HEK293 (cell line): Measurements from ENCODE around the gene DOP1A.

Experiments used
- CTCF ChIA-PET: fragments of 350-600 bp; formaldehyde crosslinking; extraction: SDS; loops from one replicate; lab custom pipeline; 2021; ENCODE audit warnings: antibody characterized with exemption; lab: Yijun Ruan, JAX
- POLR2A ChIA-PET: fragments of 300-600 bp; formaldehyde crosslinking; extraction: SDS; loops from one replicate; lab custom pipeline; 2020; ENCODE audit warnings: antibody characterized with exemption, inconsistent platforms; lab: Yijun Ruan, JAX
- H3K27ac ChIP-seq: fragments of 200-500 bp; sonication (Bioruptor generic); 2 replicates; pipeline ENCODE4 v1.5.1; 2014; ENCODE audit warnings: low read depth, low read length, control low read depth, inconsistent platforms; ENCODE audit errors: extremely low read depth
- H3K36me3 ChIP-seq, 2 experiments: fragments of 200-500 bp in 1 of 2; sonication (Bioruptor generic) in 1 of 2; 1 replicate in 1 of 2; 2 replicates in 1 of 2; pipeline ENCODE4 v1.5.1; 2014 to 2017; ENCODE audit warnings: inconsistent platforms in 2 of 2, low read length in 2 of 2; ENCODE audit not compliant: control insufficient read depth in 2 of 2, insufficient read depth in 1 of 2
- H3K4me1 ChIP-seq: fragments of 200-500 bp; sonication (Bioruptor generic); 2 replicates; pipeline ENCODE4 v1.5.1; 2014; ENCODE audit warnings: mild to moderate bottlenecking, low read length, inconsistent platforms; ENCODE audit not compliant: control insufficient read depth, insufficient read depth
- H3K4me3 ChIP-seq: 2 replicates; pipeline ENCODE4 v1.5.1; 2011; ENCODE audit warnings: low read depth, mild to moderate bottlenecking, control low read depth, low read length, moderate library complexity
- H3K9me3 ChIP-seq: fragments of 200-500 bp; sonication (Bioruptor generic); 2 replicates; pipeline ENCODE4 v1.5.1; 2014; ENCODE audit warnings: low read depth, low read length, inconsistent platforms; ENCODE audit not compliant: control insufficient read depth, insufficient read depth
- GLI4 ChIP-seq: fragments of 450-650 bp; formaldehyde crosslinking; IDR thresholded peaks from 2 replicates; pipeline ENCODE4 v1.5.1; 2016; ENCODE audit warnings: missing biosample characterization, missing genetic modification characterization
- GLIS2 ChIP-seq: fragments of 450-650 bp; formaldehyde crosslinking; IDR thresholded peaks from 2 replicates; pipeline ENCODE4 v1.5.1; 2016; ENCODE audit warnings: missing biosample characterization, missing genetic modification characterization
- MEIS1 ChIP-seq: sonication (generic); formaldehyde crosslinking; IDR thresholded peaks from 2 replicates; pipeline ENCODE4 v1.8.1; 2022; ENCODE audit warnings: missing genetic modification reagents, mild to moderate bottlenecking, borderline replicate concordance
- PRDM10 ChIP-seq: fragments of 450-650 bp; formaldehyde crosslinking; IDR thresholded peaks from 2 replicates; pipeline ENCODE4 v1.5.1; 2016; ENCODE audit warnings: missing biosample characterization, missing genetic modification characterization
- PRDM4 ChIP-seq: fragments of 450-650 bp; formaldehyde crosslinking; IDR thresholded peaks from 2 replicates; pipeline ENCODE4 v1.5.1; 2017; ENCODE audit warnings: missing biosample characterization, missing genetic modification characterization
- ZBTB17 ChIP-seq: fragments of 450-650 bp; formaldehyde crosslinking; IDR thresholded peaks from 2 replicates; pipeline ENCODE4 v1.5.1; 2016; ENCODE audit warnings: missing biosample characterization, missing genetic modification characterization
- ZBTB44 ChIP-seq: fragments of 450-650 bp; IDR thresholded peaks from 2 replicates; pipeline ENCODE4 v1.5.1; 2018; ENCODE audit warnings: missing biosample characterization, mild to moderate bottlenecking, missing genetic modification characterization
- ZNF146 ChIP-seq: fragments of 450-650 bp; formaldehyde crosslinking; IDR thresholded peaks from 2 replicates; pipeline ENCODE4 v1.5.1; 2016; ENCODE audit warnings: missing biosample characterization, missing genetic modification characterization
- ZNF155 ChIP-seq: fragments of 450-650 bp; formaldehyde crosslinking; IDR thresholded peaks from 2 replicates; pipeline ENCODE4 v1.5.1; 2016; ENCODE audit warnings: missing biosample characterization, missing genetic modification characterization
- ZNF174 ChIP-seq: fragments of 450-650 bp; formaldehyde crosslinking; IDR thresholded peaks from 2 replicates; pipeline ENCODE4 v1.5.0; 2017; ENCODE audit warnings: missing biosample characterization, mild to moderate bottlenecking, missing genetic modification characterization
- ZNF24 ChIP-seq: fragments of 450-650 bp; formaldehyde crosslinking; IDR thresholded peaks from 2 replicates; pipeline ENCODE4 v1.5.1; 2016; ENCODE audit warnings: missing biosample characterization, missing genetic modification characterization
- ZNF335 ChIP-seq: fragments of 450-650 bp; formaldehyde crosslinking; conservative IDR thresholded peaks from 2 replicates; pipeline ENCODE4 v1.5.1; 2016; ENCODE audit warnings: missing biosample characterization, missing genetic modification characterization
- ZNF404 ChIP-seq: fragments of 450-650 bp; formaldehyde crosslinking; IDR thresholded peaks from 2 replicates; pipeline ENCODE4 v1.5.1; 2017; ENCODE audit warnings: missing biosample characterization, missing genetic modification characterization
- ZNF571 ChIP-seq: fragments of 450-650 bp; formaldehyde crosslinking; IDR thresholded peaks from 2 replicates; pipeline ENCODE4 v1.5.0; 2017; ENCODE audit warnings: missing biosample characterization, missing genetic modification characterization
- ZNF585B ChIP-seq: fragments of 450-650 bp; formaldehyde crosslinking; IDR thresholded peaks from 2 replicates; pipeline ENCODE4 v1.5.1; 2016; ENCODE audit warnings: missing biosample characterization, missing genetic modification characterization
- ZSCAN30 ChIP-seq: fragments of 450-650 bp; IDR thresholded peaks from 2 replicates; pipeline ENCODE4 v1.5.1; 2018; ENCODE audit warnings: missing biosample characterization, mild to moderate bottlenecking, missing genetic modification characterization, moderate library complexity
- TF ChIP-seq, protein P1 (sequence below): fragments of 450-650 bp; formaldehyde crosslinking; IDR thresholded peaks from 2 replicates; pipeline ENCODE4 v1.5.1; 2016; ENCODE audit warnings: missing biosample characterization, missing genetic modification characterization
- TF ChIP-seq, protein P2 (sequence below): fragments of 450-650 bp; formaldehyde crosslinking; IDR thresholded peaks from 2 replicates; pipeline ENCODE4 v1.5.1; 2016; ENCODE audit warnings: missing biosample characterization, missing genetic modification characterization

Gene DOP1A

GRCh38 chr6:83126807-83127206 lies 59.3 kb downstream of the DOP1A start:
- POLR2A ChIA-PET, result no interaction called here
- CTCF ChIA-PET, result no interaction called here
- Histone ChIP-seq H3K4me3 (no peak overlapping the region), H3K36me3 (peaks cover 65 to 98% of the 10 kb centered on the region in 2 experiments), H3K9me3 (no peaks in the 10 kb centered on the region), H3K27ac (no peak overlapping the region), H3K4me1 (no peaks in the 10 kb centered on the region)
- TF ChIP-seq ZBTB44 (tag by site-specific recombination) (no peak), ZNF404 (tag by site-specific recombination) (no peak), ZNF174 (tag by site-specific recombination) (no peak), GLI4 (tag by site-specific recombination) (no peak)
- TF ChIP-seq, all 188 proteins: peak for 0

- H3K27ac ChIP-seq, result no peak overlapping the region
- no peaks in the 10 kb centered on the region for H3K9me3 ChIP-seq
- ChIA-PET POLR2A (no interaction called here), CTCF (no interaction called here)
- no peak for TF ChIP-seq ZNF585B (tag by site-specific recombination)
- TF ChIP-seq, protein P1, sequence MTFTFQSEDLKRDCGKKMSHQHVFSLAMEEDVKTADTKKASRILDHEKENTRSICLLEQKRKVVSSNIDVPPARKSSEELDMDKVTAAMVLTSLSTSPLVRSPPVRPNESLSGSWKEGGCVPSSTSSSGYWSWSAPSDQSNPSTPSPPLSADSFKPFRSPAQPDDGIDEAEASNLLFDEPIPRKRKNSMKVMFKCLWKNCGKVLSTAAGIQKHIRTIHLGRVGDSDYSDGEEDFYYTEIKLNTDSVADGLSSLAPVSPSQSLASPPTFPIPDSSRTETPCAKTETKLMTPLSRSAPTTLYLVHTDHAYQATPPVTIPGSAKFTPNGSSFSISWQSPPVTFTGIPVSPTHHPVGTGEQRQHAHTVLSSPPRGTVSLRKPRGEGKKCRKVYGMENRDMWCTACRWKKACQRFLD, result no peak
- TF ChIP-seq PRDM10, result no peak
- no peak for TF ChIP-seq ZNF155 (tag by site-specific recombination)
- TF ChIP-seq MEIS1 (CRISPR knock-in tag), result no peak
- no peak for TF ChIP-seq ZNF571
- peaks cover 67 to 98% of the 10 kb centered on the region in 2 experiments for H3K36me3 ChIP-seq
- no peaks in the 10 kb centered on the region for H3K4me1 ChIP-seq
- no peak overlapping the region for H3K4me3 ChIP-seq
Observed at GRCh38 chr6:83127258-83127657, 59.8 kb downstream of the DOP1A start.

- CTCF ChIA-PET, result no interaction called here
- Histone ChIP-seq H3K4me3 (no peak overlapping the region), H3K27ac (no peak overlapping the region), H3K9me3 (no peaks in the 10 kb centered on the region), H3K4me1 (no peaks in the 10 kb centered on the region), H3K36me3 (peaks cover 64 to 95% of the 10 kb centered on the region in 2 experiments)
- POLR2A ChIA-PET, result no interaction called here
- no peak for TF ChIP-seq GLIS2 (tag by site-specific recombination)
- TF ChIP-seq, protein P2, sequence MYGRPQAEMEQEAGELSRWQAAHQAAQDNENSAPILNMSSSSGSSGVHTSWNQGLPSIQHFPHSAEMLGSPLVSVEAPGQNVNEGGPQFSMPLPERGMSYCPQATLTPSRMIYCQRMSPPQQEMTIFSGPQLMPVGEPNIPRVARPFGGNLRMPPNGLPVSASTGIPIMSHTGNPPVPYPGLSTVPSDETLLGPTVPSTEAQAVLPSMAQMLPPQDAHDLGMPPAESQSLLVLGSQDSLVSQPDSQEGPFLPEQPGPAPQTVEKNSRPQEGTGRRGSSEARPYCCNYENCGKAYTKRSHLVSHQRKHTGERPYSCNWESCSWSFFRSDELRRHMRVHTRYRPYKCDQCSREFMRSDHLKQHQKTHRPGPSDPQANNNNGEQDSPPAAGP (tag by site-specific recombination), result no peak
- TF ChIP-seq ZSCAN30 (tag by site-specific recombination), result no peak
- TF ChIP-seq ZNF24 (tag by site-specific recombination), result no peak
- TF ChIP-seq ZNF335 (tag by site-specific recombination), result no peak
- TF ChIP-seq ZNF146 (tag by site-specific recombination), result no peak
- TF ChIP-seq PRDM4 (tag by site-specific recombination), result no peak
- TF ChIP-seq, protein P1, result no peak
- TF ChIP-seq ZBTB17 (tag by site-specific recombination), result no peak
Observed at GRCh38 chr6:83127976-83128375, 60.5 kb downstream of the DOP1A start.
